Measurements from ENCODE around the gene HTRA2.

DNA sequence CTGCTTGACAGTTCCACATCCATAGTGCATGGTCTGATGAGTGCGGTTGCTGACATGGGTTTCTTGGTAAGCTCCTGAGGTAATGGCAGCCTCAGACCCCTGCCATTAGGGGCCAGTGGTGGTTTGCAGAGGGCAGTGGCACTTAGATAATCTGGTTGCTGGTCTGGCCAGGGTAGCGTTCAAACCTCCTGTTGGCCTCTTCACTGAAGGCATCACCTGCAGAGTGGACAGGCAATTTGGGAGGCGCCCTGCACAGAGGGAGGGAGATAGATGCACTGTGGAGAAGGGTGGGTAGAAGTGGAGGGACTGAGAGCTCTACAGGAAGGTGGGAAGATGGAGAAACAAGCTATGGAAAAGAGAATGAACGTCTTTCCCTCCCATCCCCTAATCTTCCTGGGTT is 3.7 kb downstream of the HTRA2 start:
- TF ChIP-seq POLR2A (IDR thresholded peaks at IDR 0.05; ENCODE audit: extremely low read depth, insufficient read length), result no peak
- TF ChIP-seq, protein P1, sequence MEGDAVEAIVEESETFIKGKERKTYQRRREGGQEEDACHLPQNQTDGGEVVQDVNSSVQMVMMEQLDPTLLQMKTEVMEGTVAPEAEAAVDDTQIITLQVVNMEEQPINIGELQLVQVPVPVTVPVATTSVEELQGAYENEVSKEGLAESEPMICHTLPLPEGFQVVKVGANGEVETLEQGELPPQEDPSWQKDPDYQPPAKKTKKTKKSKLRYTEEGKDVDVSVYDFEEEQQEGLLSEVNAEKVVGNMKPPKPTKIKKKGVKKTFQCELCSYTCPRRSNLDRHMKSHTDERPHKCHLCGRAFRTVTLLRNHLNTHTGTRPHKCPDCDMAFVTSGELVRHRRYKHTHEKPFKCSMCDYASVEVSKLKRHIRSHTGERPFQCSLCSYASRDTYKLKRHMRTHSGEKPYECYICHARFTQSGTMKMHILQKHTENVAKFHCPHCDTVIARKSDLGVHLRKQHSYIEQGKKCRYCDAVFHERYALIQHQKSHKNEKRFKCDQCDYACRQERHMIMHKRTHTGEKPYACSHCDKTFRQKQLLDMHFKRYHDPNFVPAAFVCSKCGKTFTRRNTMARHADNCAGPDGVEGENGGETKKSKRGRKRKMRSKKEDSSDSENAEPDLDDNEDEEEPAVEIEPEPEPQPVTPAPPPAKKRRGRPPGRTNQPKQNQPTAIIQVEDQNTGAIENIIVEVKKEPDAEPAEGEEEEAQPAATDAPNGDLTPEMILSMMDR (IDR thresholded peaks at IDR 0.05; ENCODE audit: low read depth, low read length), result no peak
